GM21528 (cell line): ENCODE data around the gene INPP5D.
"Not testable (repeated sequence)": the region's sequence is repeated elsewhere in the genome, so short reads cannot be mapped to it uniquely, and the experiment has no call there.

ENCODE experiments used
- ATAC-seq: cut with Tn5 transposase; IDR thresholded peaks from one replicate; pipeline ENCODE4 v1.9.1; 2021; ENCODE audit warnings: mild to moderate bottlenecking, moderate library complexity; ENCODE audit not compliant: unreplicated experiment, low FRiP score

The INPP5D gene

DNA sequence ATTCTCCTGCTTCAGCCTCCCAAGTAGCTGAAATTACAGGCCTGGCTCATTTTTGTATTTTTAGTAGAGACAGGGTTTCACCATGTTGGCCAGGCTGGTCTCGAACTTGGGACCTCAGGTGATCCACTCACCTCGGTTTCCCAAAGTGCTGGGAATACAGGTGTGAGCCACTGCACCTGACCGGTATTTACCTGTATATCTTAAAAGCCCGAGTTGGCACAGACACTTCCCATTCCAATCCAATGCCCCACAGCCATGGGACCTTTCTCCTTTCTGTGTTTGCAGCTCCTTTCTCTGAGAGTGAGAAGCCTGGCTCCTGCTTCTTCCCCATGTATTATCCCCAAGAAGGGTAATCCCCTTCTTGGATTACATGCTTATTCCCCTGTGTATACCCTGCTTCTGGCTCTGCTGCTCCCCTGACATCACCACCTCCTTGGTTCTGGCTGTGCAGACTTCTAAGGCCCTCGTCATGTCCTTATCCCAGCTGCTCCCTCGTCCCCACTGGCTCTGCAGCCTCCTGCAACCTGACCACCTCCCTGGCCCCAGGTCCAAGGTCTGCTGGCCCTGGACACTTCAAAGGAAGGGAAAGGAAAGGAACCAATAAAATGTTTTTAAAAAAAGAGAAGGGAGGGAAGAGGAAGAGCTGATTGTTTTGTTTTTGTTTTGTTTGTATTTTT, 52.8 kb downstream of the INPP5D start:
- ATAC-seq: no peak

DNA sequence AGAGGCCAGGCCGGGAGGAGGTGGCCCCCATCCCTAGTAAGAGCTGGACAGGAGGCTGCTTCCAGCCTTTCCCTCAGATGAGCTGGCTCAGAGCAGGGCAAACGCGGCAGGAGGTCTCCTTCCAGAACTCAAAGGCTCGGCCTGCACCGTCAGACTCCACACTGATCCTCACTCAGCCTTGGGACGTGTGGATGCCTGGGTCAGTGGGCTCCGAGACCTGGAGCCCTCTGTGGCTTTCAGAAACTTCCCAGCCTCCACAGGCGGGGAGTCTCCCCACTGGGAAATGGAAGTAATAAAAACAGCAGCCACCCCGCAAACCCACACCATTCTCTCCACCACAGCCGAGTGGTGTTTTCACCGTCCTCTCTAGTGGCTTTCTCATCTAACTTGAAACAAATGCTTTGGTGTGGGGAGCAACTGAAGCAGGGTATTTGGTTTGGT, 54.3 kb downstream of the INPP5D start:
- ATAC-seq: no peak

DNA sequence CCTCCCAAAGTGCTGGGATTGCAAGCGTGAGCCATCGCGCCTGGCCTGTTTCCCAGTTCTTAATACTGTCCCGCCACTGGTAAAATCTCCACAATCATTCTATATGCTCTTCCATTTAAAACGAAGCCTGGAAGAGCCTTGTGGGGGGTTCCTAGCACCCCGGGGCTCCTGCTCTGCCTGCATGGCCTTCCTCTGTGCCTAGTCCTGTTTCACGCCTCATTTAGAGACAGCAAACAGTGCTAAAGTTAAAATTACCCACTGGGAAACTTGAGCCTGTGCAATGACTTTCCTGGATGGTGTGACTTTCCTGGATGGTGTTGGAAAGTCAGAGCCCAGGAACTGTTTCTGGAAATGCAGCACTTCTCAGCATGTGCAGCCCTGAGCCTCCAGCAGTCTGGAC, 55.0 kb downstream of the INPP5D start:
- no peak for ATAC-seq

DNA sequence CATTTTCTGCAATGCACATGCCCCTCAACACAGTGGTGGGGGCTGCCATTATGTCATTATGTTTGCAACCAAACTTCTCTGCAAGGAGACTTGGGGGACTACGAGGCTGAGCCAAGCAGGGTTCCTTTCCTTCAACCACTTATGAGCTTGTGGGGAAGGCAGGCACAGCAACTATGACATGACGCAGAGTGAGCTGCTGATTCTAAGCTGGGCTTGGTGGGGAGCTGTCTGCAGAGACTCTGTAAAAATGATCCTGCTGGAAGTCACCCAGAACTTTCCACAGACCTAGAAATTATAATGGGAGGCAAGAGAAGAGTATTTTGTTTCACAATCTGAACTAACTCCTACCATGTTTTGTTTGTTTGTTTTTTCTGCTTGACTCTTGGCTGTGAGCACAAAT, 55.6 kb downstream of the INPP5D start:
- no peak for ATAC-seq

DNA sequence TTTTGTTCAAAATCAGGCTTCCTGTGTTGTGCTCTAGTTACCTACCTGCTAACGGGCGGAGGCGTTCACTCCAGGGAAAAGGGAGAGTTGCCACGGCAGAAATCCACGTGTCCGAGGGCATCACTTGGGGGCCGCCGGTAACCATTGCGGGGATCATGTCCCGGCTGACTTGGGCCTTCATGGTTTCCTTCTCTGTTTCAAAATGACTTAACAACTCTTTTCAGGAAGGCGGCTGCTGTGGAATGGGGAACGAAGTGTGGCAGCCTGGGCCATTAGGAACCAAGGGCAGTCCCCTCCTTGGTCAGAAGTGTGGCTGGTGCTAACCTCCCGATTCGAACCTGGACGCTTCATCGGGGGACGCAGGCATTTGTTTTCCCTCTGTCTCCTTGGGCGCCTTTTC, 56.8 kb downstream of the INPP5D start:
- no peak for ATAC-seq

DNA sequence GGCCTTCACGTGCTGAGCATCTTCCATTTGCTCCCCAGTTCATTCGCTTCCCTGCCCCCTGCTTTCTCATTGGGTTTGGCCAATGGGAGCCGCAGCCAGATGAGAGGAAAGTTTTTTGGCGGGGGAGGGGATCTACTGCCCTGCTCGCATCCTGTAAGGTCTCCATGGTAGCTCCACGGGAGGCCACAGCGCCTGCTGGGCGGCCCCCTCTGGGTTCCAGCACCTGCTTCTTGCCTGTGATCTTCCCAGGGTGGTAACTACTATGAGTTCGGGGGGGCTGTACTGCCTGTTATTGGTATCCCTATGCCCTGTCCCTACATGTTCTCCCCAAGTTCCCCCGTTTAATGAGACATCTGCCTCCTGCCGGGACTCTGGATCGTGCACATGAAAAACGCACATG, 57.2 kb downstream of the INPP5D start:
- ATAC-seq: no peak

DNA sequence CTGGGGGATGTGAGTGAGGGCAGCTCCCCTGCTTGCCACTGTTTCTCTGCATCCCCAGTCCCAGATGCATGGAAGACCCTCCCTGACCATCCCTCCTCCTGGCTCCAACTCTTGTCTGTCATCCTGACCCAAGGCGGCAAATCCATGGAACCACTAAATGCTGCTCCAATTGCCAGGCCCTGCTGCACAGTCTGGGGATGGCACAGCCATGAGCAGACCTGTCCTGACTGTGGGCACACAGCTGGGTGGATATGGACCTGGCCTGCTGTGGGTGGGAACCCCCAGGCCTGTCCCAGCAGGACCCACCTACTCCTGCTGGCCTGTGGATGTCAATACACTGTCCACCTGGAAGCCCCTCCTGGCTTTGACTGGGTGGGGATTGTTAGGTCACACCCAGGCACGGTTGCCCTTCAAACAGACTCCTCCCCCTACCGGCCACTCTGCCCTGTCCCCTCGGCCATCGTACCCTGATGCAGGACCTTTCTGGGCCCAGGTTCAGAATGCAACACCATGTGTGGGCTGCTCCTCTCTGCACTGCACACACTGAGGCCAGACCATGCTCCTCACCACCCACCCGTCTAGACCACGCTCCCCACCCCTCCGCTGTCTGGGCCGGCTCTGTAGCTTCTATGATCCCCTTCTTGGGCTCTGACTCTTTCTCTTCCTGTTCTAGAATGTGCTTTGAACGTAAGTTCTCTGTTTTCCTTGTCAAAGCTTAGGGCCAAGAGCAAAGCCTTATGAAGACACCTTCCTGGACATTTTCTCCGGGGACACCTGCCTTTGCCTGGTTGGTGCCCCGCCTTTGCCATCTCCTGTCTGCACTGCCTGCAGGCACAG, 57.9 kb downstream of the INPP5D start:
- no peak for ATAC-seq

DNA sequence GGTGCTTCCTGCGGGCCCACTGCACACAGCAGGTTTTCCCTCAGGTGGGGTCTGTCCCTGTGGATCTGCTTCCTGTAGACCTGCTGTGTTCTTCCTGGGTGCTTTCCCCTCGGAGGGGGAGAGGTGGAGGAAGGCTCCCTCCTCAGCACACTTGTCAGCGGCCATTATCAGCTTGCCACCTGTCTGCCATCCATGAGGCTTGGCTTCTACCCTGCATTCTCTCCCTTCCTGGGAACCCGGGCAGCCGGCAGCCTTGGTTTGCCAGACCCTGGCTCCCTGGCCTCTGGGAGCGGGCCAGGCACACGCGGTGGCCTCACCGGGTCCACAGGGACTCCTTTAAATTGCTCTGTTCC, 58.5 kb downstream of the INPP5D start:
- ATAC-seq: no peak

DNA sequence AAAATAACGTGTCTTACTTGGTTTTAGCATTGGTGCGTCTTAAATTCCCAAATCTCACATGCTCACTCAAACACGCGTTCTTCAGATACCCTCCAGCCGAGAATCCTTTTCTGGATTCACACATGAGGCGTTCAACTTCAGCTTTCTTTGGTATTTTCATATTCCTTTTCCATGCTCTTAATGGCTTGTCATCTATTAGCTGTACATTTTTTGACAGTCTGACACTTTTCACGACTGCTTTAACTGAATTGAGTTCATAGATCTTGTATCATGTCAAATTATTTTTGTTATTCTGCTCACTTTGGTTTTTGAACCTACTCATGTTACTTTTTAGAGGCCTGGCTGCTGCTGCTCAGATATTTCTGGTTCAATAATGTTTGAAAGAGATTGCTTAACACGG, 59.0 kb downstream of the INPP5D start:
- no peak for ATAC-seq

DNA sequence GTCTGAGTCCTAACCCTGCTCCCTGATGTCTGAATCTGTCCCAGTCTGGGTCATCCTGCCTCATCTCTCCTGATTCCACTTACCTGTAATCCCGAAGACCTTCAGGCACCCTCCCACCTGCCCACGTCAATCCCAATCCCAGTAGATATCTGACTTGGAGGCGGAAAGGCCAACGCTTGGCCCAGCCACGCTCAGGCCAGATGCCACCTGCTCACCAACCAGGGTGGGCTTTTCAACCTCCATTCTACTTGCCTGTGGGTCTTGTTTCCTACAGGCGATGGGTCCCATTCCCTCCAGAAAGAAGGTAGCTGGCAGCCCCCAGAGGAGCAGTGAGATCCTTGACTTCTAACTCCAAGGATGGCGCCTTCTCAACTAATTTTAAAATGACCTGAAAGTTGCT, 59.7 kb downstream of the INPP5D start:
- no peak for ATAC-seq

DNA sequence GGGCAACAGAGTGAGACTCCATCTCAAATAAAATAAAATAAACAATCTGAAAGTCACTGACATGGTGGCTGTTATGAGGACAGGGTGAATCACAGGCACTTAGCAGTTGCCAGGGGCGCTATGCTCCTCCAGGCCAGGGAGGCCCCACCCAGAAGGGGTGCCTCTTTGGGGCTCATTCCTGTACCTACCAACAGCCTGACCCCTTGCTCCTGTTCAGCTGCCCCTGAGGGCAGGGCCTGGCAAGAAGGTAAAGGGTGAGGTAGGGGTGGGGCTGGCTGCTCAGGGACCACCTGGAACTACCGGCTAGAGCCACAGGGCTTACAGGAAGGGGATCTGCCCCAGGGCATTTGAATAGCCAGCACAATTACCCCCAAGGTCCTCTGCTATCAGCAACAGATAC, 60.3 kb downstream of the INPP5D start:
- ATAC-seq: no peak

DNA sequence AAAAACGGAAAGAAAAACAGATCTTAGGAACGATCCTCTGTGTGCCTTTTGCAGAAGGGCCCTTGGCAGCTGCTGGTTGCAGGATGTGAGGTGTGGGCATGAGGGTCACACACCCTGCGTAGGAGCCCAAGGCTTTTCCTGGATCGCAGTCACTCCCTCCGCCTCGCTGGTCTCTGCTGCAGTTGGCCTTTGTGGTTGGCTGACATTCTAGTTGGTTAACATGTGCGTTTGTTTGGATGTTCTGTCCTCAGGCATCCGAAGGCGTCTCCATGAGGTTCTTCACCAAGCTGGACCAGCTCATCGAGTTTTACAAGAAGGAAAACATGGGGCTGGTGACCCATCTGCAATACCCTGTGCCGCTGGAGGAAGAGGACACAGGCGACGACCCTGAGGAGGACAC, 61.7 kb downstream of the INPP5D start:
- no peak for ATAC-seq

DNA sequence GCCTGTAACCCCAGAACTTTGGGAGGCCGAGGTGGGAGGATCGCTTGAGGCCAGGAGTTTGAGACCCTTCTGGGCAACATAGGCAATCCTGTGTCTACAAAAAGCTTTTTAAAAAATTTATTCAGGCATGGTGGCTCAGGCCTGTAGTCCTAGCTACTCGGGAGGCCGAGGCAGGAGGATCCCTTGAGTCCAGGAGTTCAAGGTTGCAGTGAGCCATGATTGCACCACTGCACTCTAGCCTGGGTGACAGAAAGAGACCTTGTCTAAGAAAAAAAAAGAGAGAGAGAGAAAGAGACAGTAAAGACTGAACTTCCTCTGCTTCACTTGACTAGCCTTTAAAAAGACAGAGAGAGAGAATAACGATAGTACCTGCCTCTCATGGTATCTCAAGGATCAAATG, 62.4 kb downstream of the INPP5D start:
- no peak for ATAC-seq

DNA sequence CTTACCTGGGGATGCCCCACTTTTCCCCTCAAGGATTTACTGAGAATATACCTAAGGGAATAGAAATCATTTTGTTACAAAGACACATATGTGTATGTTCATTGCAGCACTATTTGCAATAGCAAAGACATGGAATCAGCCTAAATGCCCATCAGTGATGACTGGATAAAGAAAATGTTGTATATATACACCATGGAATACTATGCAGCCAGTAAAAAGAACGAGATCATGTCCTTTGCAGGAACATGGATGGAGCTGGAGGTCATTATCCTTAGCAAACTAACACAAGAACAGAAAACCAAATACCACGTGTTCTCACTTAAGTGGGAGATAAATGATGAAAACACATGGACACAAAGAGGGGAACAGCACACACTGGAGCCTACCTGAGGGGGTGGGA, 63.4 kb downstream of the INPP5D start:
- ATAC-seq: not testable (repeated sequence)

DNA sequence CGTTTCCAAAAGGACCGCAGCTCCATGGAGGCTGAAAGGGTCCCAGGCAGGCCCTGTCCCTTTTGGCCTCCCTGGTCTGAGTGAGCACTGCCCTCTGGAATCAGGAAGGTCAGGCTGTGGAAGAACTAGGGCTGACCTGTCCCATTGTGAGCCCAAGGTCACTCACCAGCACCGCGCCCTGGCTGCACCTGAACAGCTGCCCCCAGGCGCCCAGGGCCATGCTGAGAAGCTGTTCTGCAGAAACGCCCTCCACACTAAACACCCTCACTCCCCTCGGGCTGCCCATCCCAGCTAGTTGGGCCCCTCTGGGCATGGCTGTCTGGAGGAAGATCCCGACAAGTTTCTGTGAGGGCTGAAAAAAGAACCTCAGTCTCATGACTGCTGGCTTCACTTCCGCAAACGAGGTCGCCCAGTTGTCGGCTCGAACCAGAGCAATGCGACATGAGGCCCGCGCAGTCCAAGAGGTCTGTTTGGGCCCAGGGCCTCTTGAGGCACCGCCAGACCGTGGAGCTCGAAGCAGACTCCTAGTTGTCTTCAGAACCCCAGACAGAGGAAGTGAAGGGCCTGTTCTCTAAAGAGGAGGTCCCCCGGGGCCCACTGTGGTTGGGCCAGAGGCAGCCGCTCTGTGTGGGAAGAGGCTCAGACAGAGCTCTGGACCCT, 64.4 kb downstream of the INPP5D start:
- ATAC-seq: peak; percentile 86

DNA sequence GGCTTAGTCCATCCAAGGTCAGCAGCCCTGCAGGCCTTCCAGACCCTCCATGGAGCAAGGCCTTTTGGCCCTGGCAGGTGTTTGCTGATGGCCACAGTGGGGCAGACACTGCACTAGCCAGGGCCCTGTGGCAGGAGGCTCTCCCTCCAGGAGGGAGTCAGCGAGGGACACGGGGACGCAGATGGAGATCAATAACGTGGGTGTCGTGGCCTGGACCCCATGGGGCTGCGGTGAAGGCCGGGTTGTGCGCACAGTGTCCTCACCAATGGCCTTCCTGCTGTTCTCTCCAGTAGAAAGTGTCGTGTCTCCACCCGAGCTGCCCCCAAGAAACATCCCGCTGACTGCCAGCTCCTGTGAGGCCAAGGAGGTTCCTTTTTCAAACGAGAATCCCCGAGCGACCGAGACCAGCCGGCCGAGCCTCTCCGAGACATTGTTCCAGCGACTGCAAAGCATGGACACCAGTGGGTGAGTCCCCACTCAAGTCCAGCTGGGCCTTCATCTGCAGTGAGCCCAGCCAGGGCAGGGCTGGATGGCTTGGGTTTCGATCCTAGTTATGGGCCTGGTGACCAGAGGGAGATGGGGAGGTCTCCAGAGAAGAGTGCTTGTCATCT, 65.4 kb downstream of the INPP5D start:
- ATAC-seq: no peak

DNA sequence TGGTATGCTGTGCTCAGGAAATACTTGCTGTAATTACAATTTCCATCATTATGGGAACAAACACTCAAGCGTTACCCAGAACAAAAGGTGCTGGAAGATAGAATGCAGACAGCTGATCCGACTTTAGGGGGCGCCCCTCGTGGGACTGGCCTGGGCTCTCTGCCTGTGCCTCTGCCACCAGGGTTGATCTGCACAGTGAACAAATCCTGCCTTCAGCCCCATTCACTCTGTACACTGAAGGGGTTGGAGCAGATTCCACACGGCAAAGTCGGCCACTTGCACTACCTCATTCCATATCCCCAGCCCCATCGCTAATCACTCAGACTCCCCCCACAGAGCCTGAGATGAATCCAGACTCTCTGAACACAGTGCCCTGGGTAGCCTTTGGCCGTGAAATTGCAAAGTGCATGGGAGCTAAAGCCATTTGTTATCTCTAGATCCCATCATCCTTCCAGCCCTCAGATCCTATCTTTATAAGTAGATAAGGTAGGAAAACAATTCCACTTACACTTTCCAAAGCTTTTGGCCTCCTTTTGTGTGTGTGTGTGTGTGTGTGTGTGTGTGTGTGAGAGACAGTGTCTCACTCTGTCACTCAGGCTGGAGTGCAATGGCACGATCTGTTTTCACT, 69.3 kb downstream of the INPP5D start:
- no peak for ATAC-seq

DNA sequence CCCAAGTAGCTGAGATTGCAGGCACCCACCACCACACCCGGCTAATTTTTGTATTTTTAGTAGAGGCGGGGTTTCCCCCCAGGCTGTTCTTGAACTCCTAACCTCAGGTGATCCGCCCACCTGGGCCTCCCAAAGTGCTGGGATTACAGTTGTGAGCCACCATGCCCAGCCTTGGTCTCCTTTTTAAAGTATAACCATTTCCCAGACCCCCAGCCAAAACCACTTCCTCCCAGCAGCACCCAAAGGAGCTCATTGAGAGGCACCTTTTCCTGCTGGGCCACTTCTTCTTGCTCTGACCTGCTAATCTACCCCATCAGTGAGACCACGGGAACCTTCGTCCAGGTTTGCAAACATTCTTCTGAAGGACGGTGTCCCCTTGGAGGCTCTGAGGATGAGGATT, 69.9 kb downstream of the INPP5D start:
- no peak for ATAC-seq

DNA sequence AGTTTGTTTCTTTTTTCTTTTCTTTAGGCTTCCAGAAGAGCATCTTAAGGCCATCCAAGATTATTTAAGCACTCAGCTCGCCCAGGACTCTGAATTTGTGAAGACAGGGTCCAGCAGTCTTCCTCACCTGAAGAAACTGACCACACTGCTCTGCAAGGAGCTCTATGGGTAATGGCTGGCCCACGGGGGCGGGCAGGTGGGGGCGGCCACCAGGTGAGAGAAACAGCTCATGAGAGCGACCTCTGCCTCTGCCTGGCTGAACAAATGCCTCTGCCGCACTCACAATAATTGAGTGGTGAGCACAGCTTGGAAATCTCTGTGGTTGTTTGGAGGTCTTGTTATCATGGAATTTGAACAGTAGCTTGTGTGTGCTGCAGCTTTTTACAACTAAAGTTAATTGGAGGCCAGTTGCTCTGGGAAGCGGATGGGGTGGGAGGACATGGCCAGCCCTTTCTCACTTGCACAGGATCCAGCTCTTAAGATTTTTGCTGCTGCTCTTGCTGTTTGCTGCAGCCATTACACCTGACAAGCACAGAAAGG, 70.4 kb downstream of the INPP5D start:
- ATAC-seq: no peak

DNA sequence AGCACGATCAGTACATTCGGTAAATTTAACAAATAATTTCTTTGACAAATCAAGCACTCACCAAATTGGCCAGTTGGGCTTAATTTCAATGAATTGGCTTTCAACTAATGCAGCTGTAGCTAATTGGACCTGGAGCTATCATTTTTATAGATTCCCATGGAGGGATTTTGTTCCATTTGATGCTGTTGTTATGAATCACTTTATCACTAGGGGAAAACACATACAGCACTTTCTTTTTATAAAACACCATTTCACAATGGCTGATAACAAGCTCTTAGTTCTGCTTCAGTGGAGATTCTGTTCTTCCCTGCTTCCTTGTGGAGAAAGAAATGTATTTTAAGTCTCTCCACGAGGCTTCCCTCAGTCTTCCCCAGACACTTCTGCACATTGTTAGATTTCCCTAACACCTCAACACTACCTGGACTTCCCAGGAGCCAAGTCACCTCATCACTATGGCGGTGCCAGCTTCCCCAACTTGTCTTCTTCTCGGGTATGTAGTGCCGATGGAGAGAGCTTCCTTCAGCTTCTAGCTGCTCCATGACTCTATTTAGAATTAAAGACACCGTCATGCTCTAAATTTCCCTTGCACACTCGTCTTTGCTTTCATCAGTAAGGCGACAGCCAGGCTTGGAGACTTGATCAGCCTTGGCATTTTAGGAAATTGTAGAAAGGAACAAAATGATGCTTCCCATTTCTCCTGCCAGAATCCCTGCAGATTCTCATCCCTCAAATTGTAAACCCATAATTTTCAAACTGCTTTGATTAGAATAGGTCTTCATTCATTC, 72.0 kb downstream of the INPP5D start:
- no peak for ATAC-seq
